Upper lobe of left lung (tissue), 6 donors: ENCODE results near the gene GALNT18. TPM values are rescaled to one million over a fixed set of nuclear protein-coding genes. Genes with fewer than 3 reads are reported as not detected.

ENCODE experiments used
- ATAC-seq, 2 donors: fragments of 200-7000 bp; cut with Tn5 transposase; one replicate each; pipeline ENCODE4 v1.9.1; 2022; ENCODE audit warnings: mild to moderate bottlenecking in 2 of 2, moderate library complexity in 2 of 2; ENCODE audit not compliant: low FRiP score in 2 of 2
- DNase-seq, 2 donors: peaks; one replicate each; pipeline ENCODE4 v3.0.0-alpha.2; 2019 to 2020
- H3K27ac ChIP-seq, 4 donors: fragments of 200-600 bp; sonication (generic); one replicate each; pipeline ENCODE4 v1.5.1; 2016 to 2019
- H3K27me3 ChIP-seq, 4 donors: fragments of 200-600 bp; sonication (generic); one replicate each; pipeline ENCODE4 v1.5.1; 2017 to 2019
- H3K36me3 ChIP-seq, 4 donors: fragments of 200-600 bp; sonication (generic); one replicate each; pipeline ENCODE4 v1.5.1; 2016 to 2019
- H3K4me1 ChIP-seq, 4 donors: fragments of 200-600 bp; sonication (generic); one replicate each; pipeline ENCODE4 v1.5.1; 2018 to 2019
- H3K4me3 ChIP-seq, 4 donors: fragments of 200-600 bp; sonication (generic); one replicate each; pipeline ENCODE4 v1.5.1; 2017 to 2019; ENCODE audit warnings: mild to moderate bottlenecking in 2 of 4, moderate library complexity in 1 of 4
- H3K9me3 ChIP-seq, 4 donors: fragments of 200-600 bp; sonication (generic); one replicate each; pipeline ENCODE4 v1.5.1; 2018 to 2019
- CTCF ChIP-seq, 6 experiments: fragments of 450-650 bp in 4 of 6; fragments of 200-600 bp in 2 of 6; sonication (generic) in 2 of 6; IDR thresholded peaks; one replicate each; pipeline ENCODE4 v1.5.1; 2016 to 2019; ENCODE audit warnings: antibody characterized with exemption in 6 of 6
- EP300 ChIP-seq, 4 donors: sonication (generic); formaldehyde crosslinking; IDR thresholded peaks; one replicate each; pipeline ENCODE4 v1.5.1; 2017; ENCODE audit warnings: antibody characterized with exemption in 4 of 4, control low read depth in 2 of 4
- POLR2A ChIP-seq, 4 donors: fragments of 450-650 bp; IDR thresholded peaks; one replicate each; pipeline ENCODE4 v1.5.1; 2016 to 2017; ENCODE audit warnings: antibody characterized with exemption in 4 of 4, mild to moderate bottlenecking in 2 of 4
- POLR2AphosphoS5 ChIP-seq, 2 donors: sonication (generic); formaldehyde crosslinking; IDR thresholded peaks; one replicate each; pipeline ENCODE4 v1.5.1; 2017; ENCODE audit warnings: antibody characterized with exemption in 2 of 2
- WGBS, 2 donors: methylation state at CpG; one replicate each; pipeline ENCODE4 v1.1.5; 2017 to 2018; 5-methylcytosine and 5-hydroxymethylcytosine counted together
- total RNA-seq, 6 donors: library from RNA; depleted of rRNA in 4 of 6; stranded (reverse); fragments of >200 nt in 4 of 6; gene quantifications; one replicate each; pipeline versions ENCODE4 v1.1.0 to v1.2.1, GENCODE V29; 2016 to 2021
- donor health status: DM: no; HTN: no; CAD: no; lungs with moderate emphysema.
- donor health status: DM: no; HTN: yes; CAD: no; lungs with severe emphysema.

GALNT18 gene
- total RNA-seq, 6 donors from 2014 or later, result 48.2 to 115 (median 61.8) TPM

GRCh38 chr11:11270236-11270775 lies 351.5 kb downstream of the GALNT18 start:
- ATAC-seq, result no peak
- Histone ChIP-seq H3K27ac (no peak overlapping the region), H3K36me3 (peaks cover 0 to 24% (median 10%) of the 10 kb centered on the region in 4 donors), H3K4me3 (no peak overlapping the region), H3K4me1 (no peaks in the 10 kb centered on the region), H3K9me3 (no peaks in the 10 kb centered on the region), H3K27me3 (no peaks in the 10 kb centered on the region)
- TF ChIP-seq POLR2A (IDR thresholded peaks at IDR 0.05) (no peak), POLR2AphosphoS5 (IDR thresholded peaks at IDR 0.05) (no peak), EP300 (IDR thresholded peaks at IDR 0.05) (no peak), CTCF (IDR thresholded peaks at IDR 0.05) (no peak)
- WGBS, 2 donors, result 92 to 94% methylated on average over 2 to 6 of the region's 6 CpGs
- no peak for DNase-seq

GRCh38 chr11:11268706-11269105 lies 353.1 kb downstream of the GALNT18 start:
- no peak for ATAC-seq
- no peak for DNase-seq
- H3K9me3 ChIP-seq, result no peaks in the 10 kb centered on the region
- peaks cover 0 to 24% (median 10%) of the 10 kb centered on the region in 4 donors for H3K36me3 ChIP-seq
- H3K27me3 ChIP-seq, result no peaks in the 10 kb centered on the region
- no peak overlapping the region for H3K27ac ChIP-seq
- TF ChIP-seq EP300 (IDR thresholded peaks at IDR 0.05) (no peak), POLR2AphosphoS5 (IDR thresholded peaks at IDR 0.05) (no peak), CTCF (IDR thresholded peaks at IDR 0.05) (no peak), POLR2A (IDR thresholded peaks at IDR 0.05) (no peak)
- no peak overlapping the region for H3K4me3 ChIP-seq
- H3K4me1 ChIP-seq, result peaks cover 0 to 4% (median 1%) of the 10 kb centered on the region in 4 donors
- WGBS, 2 donors, result 93 to 94% methylated on average over 5 of the region's 5 CpGs

- Histone ChIP-seq H3K36me3 (peaks cover 0 to 24% (median 10%) of the 10 kb centered on the region in 4 donors), H3K4me3 (no peak overlapping the region), H3K9me3 (no peaks in the 10 kb centered on the region), H3K4me1 (peaks cover 0 to 5% (median 2%) of the 10 kb centered on the region in 4 donors), H3K27me3 (no peaks in the 10 kb centered on the region), H3K27ac (no peak overlapping the region)
- TF ChIP-seq POLR2A (IDR thresholded peaks at IDR 0.05), result no peak
- no peak for TF ChIP-seq EP300 (IDR thresholded peaks at IDR 0.05)
- ATAC-seq (no peak), DNase-seq (no peak)
- 75 to 80% methylated on average over 1 of the region's 1 CpG for WGBS, 2 donors
Measured at GRCh38 chr11:11268119-11268518, 353.7 kb downstream of the GALNT18 start.

- TF ChIP-seq POLR2AphosphoS5 (IDR thresholded peaks at IDR 0.05) (no peak), EP300 (IDR thresholded peaks at IDR 0.05) (no peak), CTCF (IDR thresholded peaks at IDR 0.05) (no peak), POLR2A (IDR thresholded peaks at IDR 0.05) (no peak)
- peaks cover 0 to 5% (median 2%) of the 10 kb centered on the region in 4 donors for H3K4me1 ChIP-seq
- peaks cover 0 to 24% (median 10%) of the 10 kb centered on the region in 4 donors for H3K36me3 ChIP-seq
- no peaks in the 10 kb centered on the region for H3K9me3 ChIP-seq
- ATAC-seq (no peak), DNase-seq (no peak)
- no peak overlapping the region for H3K27ac ChIP-seq
- no peaks in the 10 kb centered on the region for H3K27me3 ChIP-seq
- H3K4me3 ChIP-seq, result no peak overlapping the region
Measured at GRCh38 chr11:11267312-11267711, 354.5 kb downstream of the GALNT18 start.

- no peak for TF ChIP-seq POLR2A (IDR thresholded peaks at IDR 0.05)
- peak; percentile 43 to 85 (median 78) for TF ChIP-seq CTCF (IDR thresholded peaks at IDR 0.05)
- WGBS, 2 donors, result 38 to 46% methylated on average over 8 of the region's 8 CpGs
- peak; percentile 67 to 72 for ATAC-seq
Measured at GRCh38 chr11:11265994-11266606, 355.7 kb downstream of the GALNT18 start.

More at GRCh38 chr11:11265994-11266606, 355.7 kb downstream of the GALNT18 start:
- H3K27me3 ChIP-seq, result no peaks in the 10 kb centered on the region
- peaks cover 0 to 21% (median 9%) of the 10 kb centered on the region in 4 donors for H3K36me3 ChIP-seq
- H3K9me3 ChIP-seq, result no peaks in the 10 kb centered on the region
- H3K4me3 ChIP-seq, result no peak overlapping the region
- H3K27ac ChIP-seq, result no peak overlapping the region
- peak; percentile 47 to 88 for DNase-seq
- H3K4me1 ChIP-seq, result peaks cover 0 to 5% (median 2%) of the 10 kb centered on the region in 4 donors
